NT2/D1 (cell line): ENCODE measurements around the gene CITED4.

Experiments used
- SUZ12 ChIP-seq: IDR thresholded peaks from 2 replicates; pipeline ENCODE4 v1.6.1; 2011; ENCODE audit not compliant: insufficient read length, insufficient read depth; ENCODE audit errors: extremely low read depth
- YY1 ChIP-seq: IDR thresholded peaks from 2 replicates; pipeline ENCODE4 v1.6.1; 2011; ENCODE audit not compliant: insufficient read length, insufficient read depth
- ZNF274 ChIP-seq: IDR thresholded peaks from 2 replicates; pipeline ENCODE4 v1.6.1; 2011; ENCODE audit warnings: mild to moderate bottlenecking, low read depth, low read length

DNA sequence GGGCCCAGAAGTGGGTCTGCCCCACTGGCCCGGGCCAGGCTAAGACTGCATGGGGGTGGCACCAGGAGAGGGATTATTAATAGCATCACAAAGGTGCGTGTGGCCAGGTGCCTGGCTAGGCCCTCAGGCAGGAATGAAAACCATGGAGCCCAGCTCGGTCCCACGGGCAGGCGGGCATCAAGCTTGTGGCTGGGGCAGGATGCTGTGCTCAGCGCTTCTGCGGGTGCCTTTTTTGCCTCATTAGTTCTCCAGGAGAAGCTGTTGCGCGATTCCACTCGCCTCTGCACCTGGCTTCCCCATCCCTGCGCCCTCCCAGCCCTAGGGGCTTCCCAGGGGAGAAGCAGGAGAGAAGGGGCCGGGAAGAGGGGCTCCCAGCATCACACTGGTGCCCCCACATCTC lies 39.3 kb downstream of the CITED4 start:
- TF ChIP-seq SUZ12 (no peak), YY1 (no peak), ZNF274 (no peak)
